Dermis blood vessel endothelial cell (primary cell): Measurements from ENCODE around the gene THSD4. TPM values are rescaled to one million over a fixed set of nuclear protein-coding genes. Genes with fewer than 3 reads are reported as not detected.
A peak's percentile ranks its signal among the peaks of the same experiment; 100 is the strongest.
"Not testable (repeated sequence)": the region's sequence is repeated elsewhere in the genome, so short reads cannot be mapped to it uniquely, and the experiment has no call there.

Source experiments
- DNase-seq: peaks from one replicate; pipeline ENCODE4 v3.0.0; 2010
- total RNA-seq: library from RNA; depleted of rRNA; stranded (reverse); fragments of >200 nt; gene quantifications from 2 replicates; pipeline ENCODE4 v1.2.3, GENCODE V29; 2014

The THSD4 gene
- total RNA-seq, 1 donor from 2014 or later: 34.2 TPM

- no peak for DNase-seq
Measured at GRCh38 chr15:71230303-71230702, 115.0 kb downstream of the THSD4 start.

GRCh38 chr15:71231758-71232157 lies 116.5 kb downstream of the THSD4 start:
- no peak for DNase-seq

- DNase-seq: no peak
Measured at GRCh38 chr15:71232411-71232810, 117.1 kb downstream of the THSD4 start.

GRCh38 chr15:71237456-71238188 lies 122.4 kb downstream of the THSD4 start:
- DNase-seq: peak; percentile 86

- no peak for DNase-seq
Measured at GRCh38 chr15:71238926-71239325, 123.7 kb downstream of the THSD4 start.

- DNase-seq: no peak
Measured at GRCh38 chr15:71239592-71240364, 124.5 kb downstream of the THSD4 start.

GRCh38 chr15:71242292-71242691 lies 127.0 kb downstream of the THSD4 start:
- no peak for DNase-seq

GRCh38 chr15:71244250-71244649 lies 129.0 kb downstream of the THSD4 start:
- no peak for DNase-seq

GRCh38 chr15:71245588-71245987 lies 130.3 kb downstream of the THSD4 start:
- no peak for DNase-seq

- DNase-seq: no peak
Measured at GRCh38 chr15:71248386-71248785, 133.1 kb downstream of the THSD4 start.

GRCh38 chr15:71249986-71250385 lies 134.7 kb downstream of the THSD4 start:
- DNase-seq: peak; percentile 46

GRCh38 chr15:71250936-71251583 lies 135.8 kb downstream of the THSD4 start:
- DNase-seq: peak; percentile 36

- DNase-seq: peak; percentile 58
Measured at GRCh38 chr15:71251584-71252043, 136.3 kb downstream of the THSD4 start.

GRCh38 chr15:71252044-71252739 lies 136.9 kb downstream of the THSD4 start:
- DNase-seq: peak; percentile 64

GRCh38 chr15:71252740-71253047 lies 137.4 kb downstream of the THSD4 start:
- no peak for DNase-seq

GRCh38 chr15:71254491-71254890 lies 139.2 kb downstream of the THSD4 start:
- DNase-seq: no peak

- DNase-seq: no peak
Measured at GRCh38 chr15:71256934-71257664, 141.8 kb downstream of the THSD4 start.

GRCh38 chr15:71259866-71260265 lies 144.6 kb downstream of the THSD4 start:
- no peak for DNase-seq

- no peak for DNase-seq
Measured at GRCh38 chr15:71261418-71261817, 146.1 kb downstream of the THSD4 start.

GRCh38 chr15:71261909-71262308 lies 146.6 kb downstream of the THSD4 start:
- DNase-seq: no peak

- DNase-seq: no peak
Measured at GRCh38 chr15:71262599-71262998, 147.3 kb downstream of the THSD4 start.

- DNase-seq: not testable (repeated sequence)
Measured at GRCh38 chr15:71265606-71266005, 150.3 kb downstream of the THSD4 start.
